Mesodermal cell (in vitro differentiated cells): ENCODE measurements around the gene SGPL1.

Experiments used
- H3K27ac ChIP-seq: 2 replicates; pipeline ENCODE4 v1.7.0; 2013; ENCODE audit warnings: mild to moderate bottlenecking, low read depth, low read length, moderate library complexity; ENCODE audit not compliant: severe bottlenecking
- H3K36me3 ChIP-seq: 2 replicates; pipeline ENCODE4 v1.7.1; 2013; ENCODE audit warnings: mild to moderate bottlenecking, low read length, moderate library complexity; ENCODE audit not compliant: control insufficient read depth, insufficient read depth
- H3K4me1 ChIP-seq: one replicate; pipeline ENCODE4 v1.7.1; 2013; ENCODE audit warnings: mild to moderate bottlenecking, low read length; ENCODE audit not compliant: insufficient read depth, control insufficient read depth, poor library complexity, severe bottlenecking
- H3K4me3 ChIP-seq: 2 replicates; pipeline ENCODE4 v1.7.0; 2013; ENCODE audit warnings: low read length, control low read depth, mild to moderate bottlenecking; ENCODE audit not compliant: insufficient read depth, poor library complexity, severe bottlenecking; ENCODE audit errors: extremely low read depth
- H3K9me3 ChIP-seq: 2 replicates; pipeline ENCODE4 v1.7.1; 2013; ENCODE audit warnings: mild to moderate bottlenecking, low read length, moderate library complexity; ENCODE audit not compliant: control insufficient read depth
- WGBS, 2 experiments: methylation state at CpG; one replicate each; pipeline ENCODE4 v1.1.5; 2013; ENCODE audit warnings: missing lambda C conversion rate in 2 of 2; ENCODE audit not compliant: insufficient coverage in 2 of 2; 5-methylcytosine and 5-hydroxymethylcytosine counted together

The SGPL1 gene

DNA sequence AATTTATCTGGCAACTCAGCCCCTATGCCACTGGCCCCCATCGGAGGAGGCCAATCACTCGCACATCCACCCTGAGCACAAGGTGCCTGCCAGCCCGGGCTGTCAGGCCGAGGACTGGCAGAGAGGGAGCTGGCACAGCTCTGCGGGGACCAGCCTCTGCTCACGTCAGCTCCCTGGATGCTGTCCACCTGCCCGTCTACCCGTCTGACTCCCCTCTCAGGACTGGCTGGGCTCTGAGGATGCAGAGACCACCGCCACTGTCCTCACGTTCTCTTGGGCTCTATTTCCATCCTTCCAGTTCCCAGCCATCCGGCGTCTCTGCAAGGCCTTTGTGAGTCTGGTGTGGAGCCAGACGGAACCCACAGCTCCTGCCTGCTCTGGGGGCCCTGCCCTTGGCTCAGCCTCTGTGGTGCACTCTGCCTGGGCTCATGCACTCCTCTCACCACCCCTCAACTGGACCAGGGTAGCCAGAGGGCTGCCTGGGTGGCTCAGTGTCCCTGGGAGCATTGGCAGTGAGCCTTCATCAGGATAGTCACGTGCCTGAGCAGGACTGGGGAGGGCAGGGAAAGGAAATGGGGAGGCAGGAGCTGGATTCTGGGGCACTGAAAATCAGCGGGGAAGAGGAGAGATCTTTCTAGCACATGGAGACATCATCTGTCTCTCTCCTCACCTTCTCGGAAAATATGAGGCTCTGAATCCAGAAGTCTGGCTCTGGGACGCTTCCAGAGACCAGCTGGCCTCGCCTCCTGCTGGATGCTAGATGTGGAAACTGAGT lies 110.7 kb downstream of the SGPL1 start:
- no peaks in the 10 kb centered on the region for H3K36me3 ChIP-seq
- H3K27ac ChIP-seq = no peak overlapping the region
- H3K4me3 ChIP-seq = no peak overlapping the region
- WGBS, 2 experiments = 89 to 94% methylated on average over 15 to 17 of the region's 18 CpGs
- H3K4me1 ChIP-seq = no peaks in the 10 kb centered on the region
- H3K9me3 ChIP-seq = no peaks in the 10 kb centered on the region

DNA sequence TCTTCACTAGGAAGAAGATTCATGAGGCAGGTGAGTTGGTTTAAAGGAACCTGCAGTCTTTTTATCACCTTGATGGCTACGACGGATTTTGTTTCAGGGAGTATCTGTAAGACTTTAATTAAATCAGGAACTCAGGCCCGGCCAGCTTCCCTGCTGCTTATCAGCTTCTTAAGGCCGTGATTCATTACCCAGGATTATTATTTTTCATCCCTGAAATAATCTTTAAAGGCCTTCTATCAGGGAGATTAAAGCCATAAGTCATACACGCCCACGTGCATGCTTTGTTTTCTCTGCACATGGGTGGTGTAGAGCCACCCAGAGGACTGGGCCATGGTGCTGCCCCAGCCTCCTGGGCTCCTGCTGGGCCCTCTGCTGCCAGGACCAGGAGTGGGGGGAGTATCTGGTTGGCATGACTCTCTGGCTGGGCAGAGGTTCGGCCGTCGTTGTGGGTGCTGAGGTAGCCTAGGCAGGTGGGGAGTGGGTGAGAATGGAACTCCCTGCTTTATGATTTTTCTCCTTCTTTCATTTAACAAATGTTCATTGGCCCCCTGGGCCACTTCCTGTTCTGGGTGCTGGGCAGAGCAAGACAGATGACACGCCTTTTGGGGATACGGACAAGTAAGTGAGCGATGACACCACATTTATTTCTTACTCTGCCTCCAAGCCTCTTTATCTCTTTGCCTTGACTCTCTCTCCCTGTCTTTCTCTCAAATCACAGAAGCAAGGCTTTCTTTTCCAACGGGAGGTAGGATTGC lies 111.6 kb downstream of the SGPL1 start:
- Histone ChIP-seq H3K4me3 (no peak overlapping the region), H3K36me3 (no peaks in the 10 kb centered on the region), H3K9me3 (no peaks in the 10 kb centered on the region), H3K4me1 (no peaks in the 10 kb centered on the region), H3K27ac (no peak overlapping the region)
- WGBS, 2 experiments = 87 to 95% methylated on average over 9 of the region's 13 CpGs

DNA sequence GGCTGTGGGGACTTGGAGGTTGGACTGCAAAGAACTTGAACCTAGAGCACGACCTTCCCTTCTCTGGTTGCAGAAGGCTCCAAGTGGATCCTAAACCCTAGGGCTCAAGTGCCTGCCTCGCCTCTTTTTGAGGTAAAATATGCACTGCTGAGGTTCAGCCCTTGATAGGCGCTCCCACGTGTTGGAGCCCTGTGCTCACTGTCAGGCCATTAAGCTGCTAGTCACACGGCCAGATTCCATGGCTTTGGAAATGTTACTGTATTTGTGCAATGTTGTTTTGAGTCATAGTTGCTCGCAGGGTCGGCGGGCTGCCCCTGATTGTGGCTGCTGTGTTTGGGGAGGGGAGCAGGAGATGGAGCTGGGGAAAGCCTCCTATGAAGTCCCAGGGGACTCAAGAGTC lies 112.4 kb downstream of the SGPL1 start:
- no peaks in the 10 kb centered on the region for H3K36me3 ChIP-seq
- H3K4me1 ChIP-seq = no peaks in the 10 kb centered on the region
- H3K9me3 ChIP-seq = no peaks in the 10 kb centered on the region
- no peak overlapping the region for H3K27ac ChIP-seq
- no peak overlapping the region for H3K4me3 ChIP-seq
- 77 to 79% methylated on average over 8 of the region's 8 CpGs for WGBS, 2 experiments

DNA sequence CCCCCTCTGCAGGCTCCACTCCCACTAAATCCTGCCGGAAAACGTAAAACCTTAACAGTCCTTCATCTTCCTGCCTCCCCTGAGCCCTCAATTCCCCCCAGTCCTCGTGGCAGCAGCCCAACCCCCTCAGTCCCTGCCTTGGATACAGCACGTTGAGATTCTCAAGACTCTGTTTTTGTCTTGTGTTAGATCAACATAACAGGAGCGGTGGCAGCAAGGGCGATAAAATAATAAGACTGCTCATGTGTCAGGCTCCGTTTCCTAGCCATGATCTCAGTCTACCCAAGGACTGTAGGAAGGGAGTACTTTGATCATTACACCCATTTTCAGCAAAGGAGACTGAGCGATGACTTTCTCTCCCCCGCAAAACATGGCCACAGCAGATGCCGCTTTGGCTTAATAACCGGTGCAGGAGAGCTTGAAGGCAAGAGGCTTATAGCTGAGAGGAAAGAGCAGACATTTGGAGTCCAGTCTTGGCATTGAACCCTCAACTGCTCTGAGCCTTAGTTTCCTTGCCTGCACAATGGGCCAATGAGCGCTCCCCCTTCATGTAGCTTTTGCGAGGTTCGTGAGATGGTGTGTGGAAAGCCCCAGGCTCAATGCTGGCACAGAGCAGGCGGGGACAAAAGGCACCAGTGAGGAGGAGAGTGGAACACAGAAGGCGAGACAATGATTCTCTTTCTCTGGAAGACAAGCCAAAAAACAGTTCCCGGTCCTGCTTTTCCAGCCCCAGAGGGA lies 114.7 kb downstream of the SGPL1 start:
- Histone ChIP-seq H3K4me1 (no peaks in the 10 kb centered on the region), H3K36me3 (no peaks in the 10 kb centered on the region), H3K4me3 (no peak overlapping the region), H3K9me3 (no peaks in the 10 kb centered on the region), H3K27ac (no peak overlapping the region)
- 81 to 87% methylated on average over 15 of the region's 17 CpGs for WGBS, 2 experiments
